ENCODE data around the gene RBM19. TPM values are rescaled to one million over a fixed set of nuclear protein-coding genes. Genes with fewer than 3 reads are reported as not detected.

Gene RBM19
- total RNA-seq, 1 donor from 2014 or later, result 31.1 TPM

DNA sequence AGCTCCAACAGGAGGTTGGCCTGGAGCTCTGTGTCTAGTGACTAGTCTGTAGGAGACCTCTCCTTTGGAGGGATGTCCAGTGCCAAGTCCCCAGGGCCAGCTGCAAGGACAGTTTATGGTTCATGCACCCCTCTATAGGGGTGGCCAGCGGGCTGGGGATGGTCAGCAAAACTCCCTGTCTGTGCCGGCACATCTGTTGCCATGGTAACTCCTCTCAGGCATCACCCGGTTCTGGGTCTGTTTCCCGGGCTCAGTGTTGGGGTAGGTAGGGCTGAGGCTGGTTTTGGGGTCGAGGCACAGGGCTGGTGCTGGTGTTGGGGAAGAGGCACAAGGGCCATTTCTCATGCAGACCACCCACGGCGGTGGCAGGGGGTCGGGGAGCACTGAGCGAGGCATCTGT, 196.8 kb downstream of the RBM19 start:
- H3K27me3 Mint-ChIP-seq (ENCODE audit: unreplicated experiment), result peaks cover 10% of the 10 kb centered on the region
- H3K36me3 Mint-ChIP-seq (ENCODE audit: unreplicated experiment), result no peaks in the 10 kb centered on the region
- no peak overlapping the region for H3K4me3 Mint-ChIP-seq (ENCODE audit: unreplicated experiment)
- H3K27ac Mint-ChIP-seq (ENCODE audit: unreplicated experiment), result no peak overlapping the region
- H3K9me3 Mint-ChIP-seq (ENCODE audit: unreplicated experiment), result no peaks in the 10 kb centered on the region
- peaks cover 10% of the 10 kb centered on the region for H3K4me1 Mint-ChIP-seq (ENCODE audit: unreplicated experiment)
- no peak for DNase-seq (ENCODE audit: extremely low spot score, unreplicated experiment)
- TF ChIP-seq, protein P1, sequence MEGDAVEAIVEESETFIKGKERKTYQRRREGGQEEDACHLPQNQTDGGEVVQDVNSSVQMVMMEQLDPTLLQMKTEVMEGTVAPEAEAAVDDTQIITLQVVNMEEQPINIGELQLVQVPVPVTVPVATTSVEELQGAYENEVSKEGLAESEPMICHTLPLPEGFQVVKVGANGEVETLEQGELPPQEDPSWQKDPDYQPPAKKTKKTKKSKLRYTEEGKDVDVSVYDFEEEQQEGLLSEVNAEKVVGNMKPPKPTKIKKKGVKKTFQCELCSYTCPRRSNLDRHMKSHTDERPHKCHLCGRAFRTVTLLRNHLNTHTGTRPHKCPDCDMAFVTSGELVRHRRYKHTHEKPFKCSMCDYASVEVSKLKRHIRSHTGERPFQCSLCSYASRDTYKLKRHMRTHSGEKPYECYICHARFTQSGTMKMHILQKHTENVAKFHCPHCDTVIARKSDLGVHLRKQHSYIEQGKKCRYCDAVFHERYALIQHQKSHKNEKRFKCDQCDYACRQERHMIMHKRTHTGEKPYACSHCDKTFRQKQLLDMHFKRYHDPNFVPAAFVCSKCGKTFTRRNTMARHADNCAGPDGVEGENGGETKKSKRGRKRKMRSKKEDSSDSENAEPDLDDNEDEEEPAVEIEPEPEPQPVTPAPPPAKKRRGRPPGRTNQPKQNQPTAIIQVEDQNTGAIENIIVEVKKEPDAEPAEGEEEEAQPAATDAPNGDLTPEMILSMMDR (IDR thresholded peaks at IDR 0.05), result no peak

DNA sequence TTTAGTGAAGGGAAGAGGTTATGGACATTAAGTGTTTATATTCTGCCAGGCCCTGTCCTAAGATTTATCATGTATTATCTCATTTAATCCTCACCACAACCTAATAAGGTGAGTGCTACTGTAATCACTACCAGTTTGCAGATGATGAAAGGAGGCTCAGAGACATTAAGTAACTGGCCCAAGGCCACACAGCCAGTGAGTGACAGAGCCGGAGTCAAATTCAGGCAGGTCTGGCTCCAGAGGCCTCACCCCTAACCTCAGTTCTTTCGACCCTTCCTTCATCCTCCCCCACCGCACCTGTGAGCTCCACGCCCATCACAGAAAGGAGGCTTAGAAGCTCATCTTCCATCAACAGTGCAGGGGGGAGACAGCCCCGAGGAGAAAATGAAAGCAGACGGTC, 197.3 kb downstream of the RBM19 start:
- TF ChIP-seq, protein P1 (IDR thresholded peaks at IDR 0.05), result no peak
- no peak for DNase-seq (ENCODE audit: extremely low spot score, unreplicated experiment)
- Mint-ChIP-seq H3K27me3 (ENCODE audit: unreplicated experiment) (peaks cover 9% of the 10 kb centered on the region), H3K9me3 (ENCODE audit: unreplicated experiment) (no peaks in the 10 kb centered on the region), H3K4me3 (ENCODE audit: unreplicated experiment) (no peak overlapping the region), H3K27ac (ENCODE audit: unreplicated experiment) (no peak overlapping the region), H3K4me1 (ENCODE audit: unreplicated experiment) (peaks cover 10% of the 10 kb centered on the region), H3K36me3 (ENCODE audit: unreplicated experiment) (no peaks in the 10 kb centered on the region)

DNA sequence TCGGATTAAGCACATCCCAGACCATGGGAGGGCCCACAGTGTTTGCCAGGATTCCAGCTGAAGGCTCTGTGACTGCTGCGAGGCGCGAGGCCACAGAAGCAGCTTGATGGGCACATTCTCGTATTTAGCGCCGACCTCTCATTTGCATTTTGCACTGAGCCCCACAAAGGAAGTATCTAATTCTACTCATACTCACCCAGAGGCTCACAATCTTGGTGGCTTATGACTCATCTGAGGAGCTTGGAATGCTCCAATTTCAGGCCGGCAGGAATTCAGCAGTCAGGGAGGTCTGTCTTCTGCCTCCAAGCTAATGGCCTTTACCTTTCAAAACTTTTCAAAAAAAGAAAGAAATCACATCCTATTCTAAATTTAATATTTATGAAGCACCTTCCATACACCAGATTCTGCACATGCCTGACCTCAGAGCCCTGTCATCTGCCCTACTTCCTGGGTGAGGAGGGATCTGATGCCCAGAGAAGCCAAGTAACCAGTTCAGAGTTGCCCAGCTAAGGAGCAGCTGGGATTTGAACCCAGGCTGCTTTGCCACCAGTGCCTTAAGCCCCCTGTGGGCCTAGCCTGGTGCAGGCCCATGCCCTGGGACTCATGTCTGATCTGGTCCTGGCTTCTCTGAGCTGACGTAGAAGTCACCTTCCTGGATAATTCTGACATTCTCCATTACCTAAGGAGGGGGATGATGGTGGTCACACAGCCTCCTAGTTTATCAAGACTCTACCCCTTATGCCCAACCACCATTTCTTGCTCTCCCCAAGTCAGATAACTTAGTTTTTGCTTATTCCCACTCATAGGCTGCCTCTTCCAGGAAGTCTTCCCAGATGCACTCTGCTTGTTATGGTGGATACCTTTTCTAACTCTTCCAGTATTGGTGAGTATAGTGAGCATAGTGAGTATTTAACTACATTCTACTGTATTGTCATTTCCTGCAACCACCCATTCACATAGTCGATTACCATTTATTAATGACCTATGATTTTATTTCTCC, 198.9 kb downstream of the RBM19 start:
- H3K27ac Mint-ChIP-seq (ENCODE audit: unreplicated experiment), result peak overlapping the region; percentile 50
- H3K4me1 Mint-ChIP-seq (ENCODE audit: unreplicated experiment), result peaks cover 12% of the 10 kb centered on the region
- no peaks in the 10 kb centered on the region for H3K36me3 Mint-ChIP-seq (ENCODE audit: unreplicated experiment)
- no peak overlapping the region for H3K4me3 Mint-ChIP-seq (ENCODE audit: unreplicated experiment)
- peaks cover 17% of the 10 kb centered on the region for H3K27me3 Mint-ChIP-seq (ENCODE audit: unreplicated experiment)
- no peaks in the 10 kb centered on the region for H3K9me3 Mint-ChIP-seq (ENCODE audit: unreplicated experiment)
- DNase-seq (ENCODE audit: extremely low spot score, unreplicated experiment), result no peak
- TF ChIP-seq, protein P1 (IDR thresholded peaks at IDR 0.05), result no peak

Data from osteocyte (in vitro differentiated cells).